K562 (cell line): Measurements from ENCODE around the gene USP49. TPM values are rescaled to one million over a fixed set of nuclear protein-coding genes. Genes with fewer than 3 reads are reported as not detected.

Source experiments
- FOXJ3 ChIP-seq: sonication (generic); formaldehyde crosslinking; IDR thresholded peaks from 2 replicates; pipeline ENCODE4 v1.4.0; 2020; ENCODE audit warnings: mild to moderate bottlenecking, missing genetic modification reagents
- HNRNPK ChIP-seq: fragments of 200-400 bp; formaldehyde crosslinking; IDR thresholded peaks from one replicate; pipeline ENCODE4 v1.6.1; 2018; ENCODE audit warnings: mild to moderate bottlenecking, low read depth, low read length; ENCODE audit not compliant: poor library complexity, severe bottlenecking
- MAFK ChIP-seq: IDR thresholded peaks from 2 replicates; pipeline ENCODE4 v1.6.1; 2011; ENCODE audit warnings: low read length, improper control_type of control experiment
- NFIC ChIP-seq: fragments of 450-650 bp; IDR thresholded peaks from 2 replicates; pipeline ENCODE4 v1.6.1; 2017; ENCODE audit warnings: mild to moderate bottlenecking, inconsistent platforms
- PHB ChIP-seq: fragments of 250-450 bp; sonication (Bioruptor Pico); IDR thresholded peaks from 2 replicates; pipeline ENCODE4 v1.5.0; 2021
- RAD21 ChIP-seq, 2 experiments: fragments of 250-450 bp in 1 of 2; fragments of 450-650 bp in 1 of 2; sonication (Bioruptor Pico) in 1 of 2; formaldehyde crosslinking in 1 of 2; IDR thresholded peaks in 1 of 2; conservative IDR thresholded peaks in 1 of 2; 2 replicates each; pipeline versions ENCODE4 v1.4.0 to v1.8.0; 2020 to 2022; ENCODE audit warnings: mild to moderate bottlenecking in 2 of 2, moderate library complexity in 1 of 2
- RBBP5 ChIP-seq: fragments of 200-600 bp; sonication (generic); IDR thresholded peaks from 2 replicates; pipeline ENCODE4 v1.6.1; 2012; ENCODE audit warnings: borderline replicate concordance, mild to moderate bottlenecking, low read length, control low read depth, inconsistent platforms; ENCODE audit not compliant: insufficient read depth, poor library complexity, severe bottlenecking
- SRF ChIP-seq, 2 experiments: fragments of 250-450, 450-650 bp in 1 of 2; sonication (Bioruptor Pico) in 1 of 2; sonication (generic) in 1 of 2; formaldehyde crosslinking; IDR thresholded peaks; 2 replicates each; pipeline versions ENCODE4 v1.5.0 to v1.5.1; 2020 to 2022; ENCODE audit warnings: mild to moderate bottlenecking in 1 of 2, missing genetic modification reagents in 1 of 2
- TOE1 ChIP-seq, 2 experiments: fragments of 450-650 bp in 1 of 2; sonication (generic) in 1 of 2; formaldehyde crosslinking in 1 of 2; IDR thresholded peaks; 2 replicates each; pipeline versions ENCODE4 v1.7.1 to v1.8.0; 2016 to 2022; ENCODE audit warnings: borderline replicate concordance in 2 of 2, mild to moderate bottlenecking in 2 of 2, antibody characterized with exemption in 1 of 2, inconsistent platforms in 1 of 2, low read depth in 1 of 2, missing genetic modification reagents in 1 of 2, moderate library complexity in 1 of 2
- polyA plus RNA-seq, 8 experiments: library from polyadenylated mRNA; depleted of rRNA in 4 of 8; stranded (reverse) in 5 of 8; unstranded in 3 of 8; fragments of >200 nt; fragmentation: Nextera tagmentation in 2 of 8; fragmentation: Illumina TruSeq in 1 of 8; extraction: Ambion mirVana in 2 of 8; extraction: Trizol in 1 of 8; gene quantifications; 2 replicates each; pipeline versions ENCODE4 v1.2.1 to v1.2.3, GENCODE V29; 2011 to 2014; ENCODE audit warnings: inconsistent platforms in 1 of 8, missing spikeins in 1 of 8
- total RNA-seq, 7 experiments: library from RNA; depleted of rRNA in 6 of 7; stranded (reverse); fragments of >200 nt in 6 of 7; fragmentation: Illumina TruSeq in 2 of 7; extraction: Trizol in 2 of 7; gene quantifications; 2 replicates each; pipeline versions ENCODE4 v1.2.1 to v1.2.3, GENCODE V29; 2011 to 2021; ENCODE audit warnings: low replicate concordance in 1 of 7
- TF ChIP-seq, protein P1 (sequence below): sonication (generic); formaldehyde crosslinking; IDR thresholded peaks from 2 replicates; pipeline ENCODE4 v1.8.1; 2023; ENCODE audit warnings: mild to moderate bottlenecking, missing genetic modification reagents
- TF ChIP-seq, protein P2 (sequence below), 2 experiments: fragments of 450-650 bp in 1 of 2; sonication (generic) in 1 of 2; formaldehyde crosslinking in 1 of 2; IDR thresholded peaks in 1 of 2; conservative IDR thresholded peaks in 1 of 2; 2 replicates each; pipeline versions ENCODE4 v1.6.1 to v1.8.1; 2016 to 2023; ENCODE audit warnings: mild to moderate bottlenecking in 2 of 2, moderate library complexity in 2 of 2, inconsistent platforms in 1 of 2, missing genetic modification reagents in 1 of 2
- TF ChIP-seq, protein P3 (sequence below), 2 experiments: fragments of 200-800 bp in 1 of 2; sonication (Bioruptor generic) in 1 of 2; sonication (generic) in 1 of 2; formaldehyde crosslinking in 1 of 2; IDR thresholded peaks in 1 of 2; conservative IDR thresholded peaks in 1 of 2; 2 replicates each; pipeline versions ENCODE4 v1.5.0 to v1.6.1; 2016 to 2020; ENCODE audit warnings: missing compliant biosample characterization in 1 of 2, missing genetic modification characterization in 1 of 2, missing genetic modification reagents in 1 of 2
- TF ChIP-seq, protein P4 (sequence below), 2 experiments: fragments of 450-650 bp; IDR thresholded peaks; 2 replicates each; pipeline ENCODE4 v1.6.1; 2018; ENCODE audit warnings: mild to moderate bottlenecking in 2 of 2, low read depth in 1 of 2; ENCODE audit not compliant: partially characterized antibody in 2 of 2

Gene USP49
- total and polyA plus RNA-seq, 9 of the 15 experiments (the other 6 are each of a cell fraction or from before 2014, with no cell fraction given), result 1.0 to 9.9 (median 6.5) TPM

DNA sequence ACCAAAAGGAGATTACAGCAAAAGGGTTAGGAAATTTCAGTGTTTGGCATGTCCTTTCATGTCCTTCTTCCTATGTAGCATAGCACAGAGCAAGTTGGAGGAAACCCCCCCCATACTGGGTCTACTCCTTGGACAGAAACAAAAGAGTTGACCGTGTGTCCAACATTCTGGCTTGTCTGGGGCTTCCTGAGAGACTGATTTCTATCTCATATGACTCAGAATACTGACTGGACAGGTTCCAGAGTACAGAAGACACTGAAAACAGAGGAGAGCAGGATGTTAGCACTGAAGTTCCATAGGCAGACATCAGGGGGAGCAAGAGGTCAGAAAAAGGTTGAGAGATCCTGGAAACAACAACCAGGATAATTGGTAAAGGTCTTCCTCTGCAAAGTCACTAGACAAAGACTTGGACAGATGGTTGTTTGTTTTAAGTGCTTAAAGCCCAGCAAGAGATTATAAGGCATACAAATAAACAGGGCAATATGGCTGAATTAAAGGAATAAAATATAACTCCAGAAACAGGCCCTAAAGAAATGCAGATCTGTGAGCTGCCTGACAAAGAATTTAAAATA lies 48.4 kb downstream of the USP49 start (continued):
- TF ChIP-seq, protein P1, sequence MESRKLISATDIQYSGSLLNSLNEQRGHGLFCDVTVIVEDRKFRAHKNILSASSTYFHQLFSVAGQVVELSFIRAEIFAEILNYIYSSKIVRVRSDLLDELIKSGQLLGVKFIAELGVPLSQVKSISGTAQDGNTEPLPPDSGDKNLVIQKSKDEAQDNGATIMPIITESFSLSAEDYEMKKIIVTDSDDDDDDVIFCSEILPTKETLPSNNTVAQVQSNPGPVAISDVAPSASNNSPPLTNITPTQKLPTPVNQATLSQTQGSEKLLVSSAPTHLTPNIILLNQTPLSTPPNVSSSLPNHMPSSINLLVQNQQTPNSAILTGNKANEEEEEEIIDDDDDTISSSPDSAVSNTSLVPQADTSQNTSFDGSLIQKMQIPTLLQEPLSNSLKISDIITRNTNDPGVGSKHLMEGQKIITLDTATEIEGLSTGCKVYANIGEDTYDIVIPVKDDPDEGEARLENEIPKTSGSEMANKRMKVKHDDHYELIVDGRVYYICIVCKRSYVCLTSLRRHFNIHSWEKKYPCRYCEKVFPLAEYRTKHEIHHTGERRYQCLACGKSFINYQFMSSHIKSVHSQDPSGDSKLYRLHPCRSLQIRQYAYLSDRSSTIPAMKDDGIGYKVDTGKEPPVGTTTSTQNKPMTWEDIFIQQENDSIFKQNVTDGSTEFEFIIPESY (CRISPR knock-in tag), result 0 out of 2 replicates have a peak, but pooled peaks have one; percentile 17
- no peak for TF ChIP-seq PHB (CRISPR knock-in tag)
- TF ChIP-seq TOE1 (IDR thresholded peaks at IDR 0.05; ENCODE audit: borderline replicate concordance), result peak; percentile 10; the same call in 1 of the 2 replicates
- TF ChIP-seq TOE1 (CRISPR knock-in tag; IDR thresholded peaks at IDR 0.05; ENCODE audit: borderline replicate concordance, low read depth), result no peak
- TF ChIP-seq, protein P2, sequence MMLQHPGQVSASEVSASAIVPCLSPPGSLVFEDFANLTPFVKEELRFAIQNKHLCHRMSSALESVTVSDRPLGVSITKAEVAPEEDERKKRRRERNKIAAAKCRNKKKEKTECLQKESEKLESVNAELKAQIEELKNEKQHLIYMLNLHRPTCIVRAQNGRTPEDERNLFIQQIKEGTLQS (IDR thresholded peaks at IDR 0.05), result peak; percentile 87
- TF ChIP-seq, protein P2 (CRISPR knock-in tag; conservative IDR thresholded peaks at IDR 0.05), result peak; percentile 86; the same call in 1 of the 2 replicates
- peak; percentile 49 for TF ChIP-seq RBBP5
- TF ChIP-seq, protein P3, sequence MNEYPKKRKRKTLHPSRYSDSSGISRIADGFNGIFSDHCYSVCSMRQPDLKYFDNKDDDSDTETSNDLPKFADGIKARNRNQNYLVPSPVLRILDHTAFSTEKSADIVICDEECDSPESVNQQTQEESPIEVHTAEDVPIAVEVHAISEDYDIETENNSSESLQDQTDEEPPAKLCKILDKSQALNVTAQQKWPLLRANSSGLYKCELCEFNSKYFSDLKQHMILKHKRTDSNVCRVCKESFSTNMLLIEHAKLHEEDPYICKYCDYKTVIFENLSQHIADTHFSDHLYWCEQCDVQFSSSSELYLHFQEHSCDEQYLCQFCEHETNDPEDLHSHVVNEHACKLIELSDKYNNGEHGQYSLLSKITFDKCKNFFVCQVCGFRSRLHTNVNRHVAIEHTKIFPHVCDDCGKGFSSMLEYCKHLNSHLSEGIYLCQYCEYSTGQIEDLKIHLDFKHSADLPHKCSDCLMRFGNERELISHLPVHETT (CRISPR knock-in tag; conservative IDR thresholded peaks at IDR 0.05 in 1 of 2, IDR thresholded peaks at IDR 0.05 in 1 of 2), result peak in 1 of 2 experiments; percentile 46; a peak in 1 of 4 replicates
- TF ChIP-seq HNRNPK, result no peak
- peak in 1 of 2 experiments; percentile 61; a peak in 1 of 4 replicates for TF ChIP-seq SRF (CRISPR knock-in tag; IDR thresholded peaks at IDR 0.05)
- TF ChIP-seq NFIC, result peak; percentile 91
- TF ChIP-seq, protein P4, sequence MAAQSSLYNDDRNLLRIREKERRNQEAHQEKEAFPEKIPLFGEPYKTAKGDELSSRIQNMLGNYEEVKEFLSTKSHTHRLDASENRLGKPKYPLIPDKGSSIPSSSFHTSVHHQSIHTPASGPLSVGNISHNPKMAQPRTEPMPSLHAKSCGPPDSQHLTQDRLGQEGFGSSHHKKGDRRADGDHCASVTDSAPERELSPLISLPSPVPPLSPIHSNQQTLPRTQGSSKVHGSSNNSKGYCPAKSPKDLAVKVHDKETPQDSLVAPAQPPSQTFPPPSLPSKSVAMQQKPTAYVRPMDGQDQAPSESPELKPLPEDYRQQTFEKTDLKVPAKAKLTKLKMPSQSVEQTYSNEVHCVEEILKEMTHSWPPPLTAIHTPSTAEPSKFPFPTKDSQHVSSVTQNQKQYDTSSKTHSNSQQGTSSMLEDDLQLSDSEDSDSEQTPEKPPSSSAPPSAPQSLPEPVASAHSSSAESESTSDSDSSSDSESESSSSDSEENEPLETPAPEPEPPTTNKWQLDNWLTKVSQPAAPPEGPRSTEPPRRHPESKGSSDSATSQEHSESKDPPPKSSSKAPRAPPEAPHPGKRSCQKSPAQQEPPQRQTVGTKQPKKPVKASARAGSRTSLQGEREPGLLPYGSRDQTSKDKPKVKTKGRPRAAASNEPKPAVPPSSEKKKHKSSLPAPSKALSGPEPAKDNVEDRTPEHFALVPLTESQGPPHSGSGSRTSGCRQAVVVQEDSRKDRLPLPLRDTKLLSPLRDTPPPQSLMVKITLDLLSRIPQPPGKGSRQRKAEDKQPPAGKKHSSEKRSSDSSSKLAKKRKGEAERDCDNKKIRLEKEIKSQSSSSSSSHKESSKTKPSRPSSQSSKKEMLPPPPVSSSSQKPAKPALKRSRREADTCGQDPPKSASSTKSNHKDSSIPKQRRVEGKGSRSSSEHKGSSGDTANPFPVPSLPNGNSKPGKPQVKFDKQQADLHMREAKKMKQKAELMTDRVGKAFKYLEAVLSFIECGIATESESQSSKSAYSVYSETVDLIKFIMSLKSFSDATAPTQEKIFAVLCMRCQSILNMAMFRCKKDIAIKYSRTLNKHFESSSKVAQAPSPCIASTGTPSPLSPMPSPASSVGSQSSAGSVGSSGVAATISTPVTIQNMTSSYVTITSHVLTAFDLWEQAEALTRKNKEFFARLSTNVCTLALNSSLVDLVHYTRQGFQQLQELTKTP (IDR thresholded peaks at IDR 0.05; ENCODE audit: low read depth in 1 of 2, partially characterized antibody in 2 of 2), result peak in 1 of 2 experiments; percentile 50
- TF ChIP-seq RAD21 (CRISPR knock-in tag; conservative IDR thresholded peaks at IDR 0.05 in 1 of 2, IDR thresholded peaks at IDR 0.05 in 1 of 2), result peak; percentile 91 to 96
- TF ChIP-seq MAFK, result peak; percentile 58; the same call in 1 of the 2 replicates
- TF ChIP-seq FOXJ3 (CRISPR knock-in tag), result no peak
